ENCODE results near the gene HSD3B7.
"Not testable (repeated sequence)": the region's sequence is repeated elsewhere in the genome, so short reads cannot be mapped to it uniquely, and the experiment has no call there.

The HSD3B7 gene

GRCh38 chr16:31010585-31011325, 25.7 kb downstream of the HSD3B7 start, which contains the start of gene STX1B:
Gene STX1B (minus strand): TSS chr16:31010638. CDS start chr16:31010396, 242 bp downstream.
- no peaks in the 10 kb centered on the region for H3K9me3 ChIP-seq (replicated peaks; ENCODE audit: insufficient read depth, low read length)
- H3K9me2 ChIP-seq (replicated peaks; ENCODE audit: insufficient read depth, low read length) = no peaks in the 10 kb centered on the region
- no peak within 1 kb of the TSS for H3K4me2 ChIP-seq (ENCODE audit: low read depth, low read length)
- H3K36me3 ChIP-seq (replicated peaks; ENCODE audit: insufficient read depth, low read length) = no peaks in the 10 kb centered on the region
- no peak within 1 kb of the TSS for H3K9ac ChIP-seq (ENCODE audit: low read length)
- peaks cover 69% of the 10 kb centered on the region for H3K27me3 ChIP-seq (replicated peaks; ENCODE audit: insufficient read depth, low read length)
- H2AFZ ChIP-seq (ENCODE audit: low read length) = no peak within 1 kb of the TSS
- no peak within 1 kb of the TSS for H3K4me3 ChIP-seq (ENCODE audit: low read length)
- no peaks in the 10 kb centered on the region for H4K20me1 ChIP-seq (ENCODE audit: insufficient read depth, low read length)
- H3K4me1 ChIP-seq (ENCODE audit: low read length) = no peaks in the 10 kb centered on the region
- no peak within 1 kb of the TSS for H3K27ac ChIP-seq (ENCODE audit: low read length)
- H3K79me2 ChIP-seq (ENCODE audit: low read length) = no peaks in the 10 kb centered on the region
- no peaks in the 10 kb centered on the region for H3F3A ChIP-seq (ENCODE audit: insufficient read depth, low read length)
- no peak for TF ChIP-seq EZH2phosphoT487 (IDR thresholded peaks at IDR 0.05; ENCODE audit: low read length)
- TF ChIP-seq, protein P1, sequence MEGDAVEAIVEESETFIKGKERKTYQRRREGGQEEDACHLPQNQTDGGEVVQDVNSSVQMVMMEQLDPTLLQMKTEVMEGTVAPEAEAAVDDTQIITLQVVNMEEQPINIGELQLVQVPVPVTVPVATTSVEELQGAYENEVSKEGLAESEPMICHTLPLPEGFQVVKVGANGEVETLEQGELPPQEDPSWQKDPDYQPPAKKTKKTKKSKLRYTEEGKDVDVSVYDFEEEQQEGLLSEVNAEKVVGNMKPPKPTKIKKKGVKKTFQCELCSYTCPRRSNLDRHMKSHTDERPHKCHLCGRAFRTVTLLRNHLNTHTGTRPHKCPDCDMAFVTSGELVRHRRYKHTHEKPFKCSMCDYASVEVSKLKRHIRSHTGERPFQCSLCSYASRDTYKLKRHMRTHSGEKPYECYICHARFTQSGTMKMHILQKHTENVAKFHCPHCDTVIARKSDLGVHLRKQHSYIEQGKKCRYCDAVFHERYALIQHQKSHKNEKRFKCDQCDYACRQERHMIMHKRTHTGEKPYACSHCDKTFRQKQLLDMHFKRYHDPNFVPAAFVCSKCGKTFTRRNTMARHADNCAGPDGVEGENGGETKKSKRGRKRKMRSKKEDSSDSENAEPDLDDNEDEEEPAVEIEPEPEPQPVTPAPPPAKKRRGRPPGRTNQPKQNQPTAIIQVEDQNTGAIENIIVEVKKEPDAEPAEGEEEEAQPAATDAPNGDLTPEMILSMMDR (IDR thresholded peaks at IDR 0.05; ENCODE audit: low read length) = no peak
- TF ChIP-seq EZH2 (optimal IDR thresholded peaks at IDR 0.05; ENCODE audit: low read depth, low read length) = no peak
- no peak for DNase-seq

DNA sequence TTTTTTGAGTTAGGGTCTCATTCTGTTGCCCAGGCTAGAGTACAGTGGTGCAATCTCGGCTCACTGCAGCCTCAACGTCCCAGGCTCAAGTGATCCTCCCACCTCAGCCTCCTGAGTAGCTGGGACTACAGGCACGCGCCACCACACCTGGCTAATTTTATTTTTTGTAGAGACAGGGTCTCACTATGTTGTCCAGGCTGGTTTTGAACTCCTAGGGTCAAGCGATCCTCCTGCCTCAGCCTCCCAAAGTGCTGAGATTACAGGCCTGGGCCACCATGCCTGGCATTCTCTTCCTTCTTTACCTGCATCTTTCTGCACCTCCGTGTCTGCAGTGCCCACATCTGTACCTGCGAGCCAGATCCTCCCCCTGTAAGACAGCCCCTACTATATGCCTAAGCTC, 26.8 kb downstream of the HSD3B7 start:
- H2AFZ ChIP-seq (ENCODE audit: low read length); DNase-seq; H3F3A ChIP-seq (ENCODE audit: insufficient read depth, low read length); H3K79me2 ChIP-seq (ENCODE audit: low read length); H3K27ac ChIP-seq (ENCODE audit: low read length); H3K4me3 ChIP-seq (ENCODE audit: low read length); H3K9me2 ChIP-seq (replicated peaks; ENCODE audit: insufficient read depth, low read length); H3K36me3 ChIP-seq (replicated peaks; ENCODE audit: insufficient read depth, low read length); H3K4me2 ChIP-seq (ENCODE audit: low read depth, low read length); H3K9me3 ChIP-seq (replicated peaks; ENCODE audit: insufficient read depth, low read length); H3K9ac ChIP-seq (ENCODE audit: low read length); H3K4me1 ChIP-seq (ENCODE audit: low read length); H4K20me1 ChIP-seq (ENCODE audit: insufficient read depth, low read length): not testable (repeated sequence)
- H3K27me3 ChIP-seq (replicated peaks; ENCODE audit: insufficient read depth, low read length) = peaks cover 58% of the 10 kb centered on the region

GRCh38 chr16:31013292-31013691, 28.3 kb downstream of the HSD3B7 start:
- not testable (repeated sequence) for H3K79me2 ChIP-seq (ENCODE audit: low read length); H3K4me1 ChIP-seq (ENCODE audit: low read length); H3K9me2 ChIP-seq (replicated peaks; ENCODE audit: insufficient read depth, low read length); H3K9ac ChIP-seq (ENCODE audit: low read length); H3F3A ChIP-seq (ENCODE audit: insufficient read depth, low read length); H2AFZ ChIP-seq (ENCODE audit: low read length); H3K4me3 ChIP-seq (ENCODE audit: low read length); H3K9me3 ChIP-seq (replicated peaks; ENCODE audit: insufficient read depth, low read length); H3K36me3 ChIP-seq (replicated peaks; ENCODE audit: insufficient read depth, low read length); DNase-seq; H3K27ac ChIP-seq (ENCODE audit: low read length); H3K4me2 ChIP-seq (ENCODE audit: low read depth, low read length); H4K20me1 ChIP-seq (ENCODE audit: insufficient read depth, low read length)
- H3K27me3 ChIP-seq (replicated peaks; ENCODE audit: insufficient read depth, low read length) = peaks cover 46% of the 10 kb centered on the region

DNA sequence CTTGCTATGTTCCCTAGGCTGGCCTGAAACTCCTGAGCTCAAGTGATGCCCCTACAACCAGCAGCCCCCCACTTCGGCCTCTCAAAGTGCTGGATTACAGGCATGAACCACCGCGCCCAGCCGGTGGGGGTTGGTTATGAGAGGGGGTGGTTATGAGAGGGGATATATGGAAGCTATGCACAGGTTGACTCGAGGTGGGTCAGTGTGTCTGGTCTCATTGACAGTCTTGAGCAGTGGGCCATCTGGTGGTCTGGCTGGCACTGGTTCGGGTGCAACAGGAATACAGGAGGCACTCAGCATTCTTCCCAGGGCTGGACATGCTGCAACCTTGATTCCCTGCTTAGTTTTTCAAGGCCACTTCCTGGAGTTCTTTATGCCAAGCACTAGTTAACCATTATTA, 31.0 kb downstream of the HSD3B7 start:
- H3K27me3 ChIP-seq (replicated peaks; ENCODE audit: insufficient read depth, low read length) = peaks cover 24% of the 10 kb centered on the region
- H3K27ac ChIP-seq (ENCODE audit: low read length) = no peak overlapping the region
- no peak overlapping the region for H2AFZ ChIP-seq (ENCODE audit: low read length)
- H3K9ac ChIP-seq (ENCODE audit: low read length) = no peak overlapping the region
- no peak overlapping the region for H3K4me2 ChIP-seq (ENCODE audit: low read depth, low read length)
- no peaks in the 10 kb centered on the region for H3F3A ChIP-seq (ENCODE audit: insufficient read depth, low read length)
- H3K9me2 ChIP-seq (replicated peaks; ENCODE audit: insufficient read depth, low read length) = no peaks in the 10 kb centered on the region
- no peaks in the 10 kb centered on the region for H3K79me2 ChIP-seq (ENCODE audit: low read length)
- TF ChIP-seq, protein P1 (IDR thresholded peaks at IDR 0.05; ENCODE audit: low read length) = no peak
- no peak for TF ChIP-seq EZH2phosphoT487 (IDR thresholded peaks at IDR 0.05; ENCODE audit: low read length)
- H3K9me3 ChIP-seq (replicated peaks; ENCODE audit: insufficient read depth, low read length) = no peaks in the 10 kb centered on the region
- H3K4me3 ChIP-seq (ENCODE audit: low read length) = no peak overlapping the region
- no peaks in the 10 kb centered on the region for H3K36me3 ChIP-seq (replicated peaks; ENCODE audit: insufficient read depth, low read length)
- H3K4me1 ChIP-seq (ENCODE audit: low read length) = no peaks in the 10 kb centered on the region
- DNase-seq = no peak
- H4K20me1 ChIP-seq (ENCODE audit: insufficient read depth, low read length) = no peaks in the 10 kb centered on the region

GRCh38 chr16:31017756-31018155, 32.7 kb downstream of the HSD3B7 start:
- not testable (repeated sequence) for H3K4me1 ChIP-seq (ENCODE audit: low read length); H3K79me2 ChIP-seq (ENCODE audit: low read length); H3F3A ChIP-seq (ENCODE audit: insufficient read depth, low read length); DNase-seq; H3K9me2 ChIP-seq (replicated peaks; ENCODE audit: insufficient read depth, low read length); H3K4me3 ChIP-seq (ENCODE audit: low read length); H4K20me1 ChIP-seq (ENCODE audit: insufficient read depth, low read length); H3K36me3 ChIP-seq (replicated peaks; ENCODE audit: insufficient read depth, low read length); H3K9me3 ChIP-seq (replicated peaks; ENCODE audit: insufficient read depth, low read length); H3K9ac ChIP-seq (ENCODE audit: low read length); H3K27me3 ChIP-seq (replicated peaks; ENCODE audit: insufficient read depth, low read length); H3K4me2 ChIP-seq (ENCODE audit: low read depth, low read length); H3K27ac ChIP-seq (ENCODE audit: low read length); H2AFZ ChIP-seq (ENCODE audit: low read length)

All from MM.1S (cell line).